Fibroblast of lung (primary cell): ENCODE measurements around the gene ACE. TPM values are rescaled to one million over a fixed set of nuclear protein-coding genes. Genes with fewer than 3 reads are reported as not detected.

Experiments
- DNase-seq, 2 donors: peaks; one replicate each; pipeline versions ENCODE4 v3.0.0 to v3.0.0-alpha.2; 2010; ENCODE audit warnings: low read depth in 2 of 2
- H2AFZ ChIP-seq: 2 replicates; pipeline ENCODE4 v1.5.1; 2012; ENCODE audit warnings: low read length, control low read depth, inconsistent platforms
- H3K27ac ChIP-seq: 2 replicates; pipeline ENCODE4 v1.5.1; 2011; ENCODE audit warnings: low read length, control low read depth; ENCODE audit not compliant: insufficient read depth
- H3K27me3 ChIP-seq: 2 replicates; pipeline ENCODE4 v1.5.1; 2011; ENCODE audit warnings: mild to moderate bottlenecking, low read length; ENCODE audit not compliant: control insufficient read depth, insufficient read depth
- H3K36me3 ChIP-seq: 2 replicates; pipeline ENCODE4 v1.5.1; 2011; ENCODE audit warnings: low read length; ENCODE audit not compliant: control insufficient read depth, insufficient read depth
- H3K4me1 ChIP-seq: 2 replicates; pipeline ENCODE4 v1.5.1; 2011; ENCODE audit warnings: low read length; ENCODE audit not compliant: control insufficient read depth, insufficient read depth; ENCODE audit errors: extremely low read depth
- H3K4me2 ChIP-seq: 2 replicates; pipeline ENCODE4 v1.5.1; 2011; ENCODE audit warnings: low read length, control low read depth; ENCODE audit not compliant: insufficient read depth; ENCODE audit errors: extremely low read depth
- H3K4me3 ChIP-seq, 4 experiments: fragments of 200-600 bp in 1 of 4; sonication (generic) in 1 of 4; replicated peaks in 1 of 4; 2 replicates each; pipeline ENCODE4 v1.5.1; 2011 to 2016; ENCODE audit warnings: low read length in 4 of 4, low read depth in 3 of 4, mild to moderate bottlenecking in 3 of 4, control low read depth in 2 of 4, inconsistent platforms in 1 of 4, mixed read lengths in 1 of 4; ENCODE audit not compliant: insufficient read depth in 1 of 4; ENCODE audit errors: control extremely low read depth in 1 of 4
- H3K79me2 ChIP-seq: 2 replicates; pipeline ENCODE4 v1.5.1; 2012; ENCODE audit warnings: mild to moderate bottlenecking, low read length, inconsistent platforms; ENCODE audit not compliant: control insufficient read depth, insufficient read depth
- H3K9ac ChIP-seq: 2 replicates; pipeline ENCODE4 v1.5.1; 2011; ENCODE audit warnings: mild to moderate bottlenecking, low read length, control low read depth; ENCODE audit not compliant: insufficient read depth
- H3K9me3 ChIP-seq: 2 replicates; pipeline ENCODE4 v1.5.1; 2012; ENCODE audit warnings: low read depth, low read length; ENCODE audit not compliant: control insufficient read depth, insufficient read depth
- H4K20me1 ChIP-seq: 2 replicates; pipeline ENCODE4 v1.5.1; 2011; ENCODE audit warnings: low read length; ENCODE audit not compliant: control insufficient read depth, insufficient read depth; ENCODE audit errors: extremely low read depth
- CTCF ChIP-seq, 2 donors: IDR thresholded peaks in 1 of 2; conservative IDR thresholded peaks in 1 of 2; 1 replicate in 1 of 2; 2 replicates in 1 of 2; pipeline ENCODE4 v1.5.1; 2011 to 2012; ENCODE audit warnings: low read length in 2 of 2, control low read depth in 1 of 2, inconsistent platforms in 1 of 2, low read depth in 1 of 2, mild to moderate bottlenecking in 1 of 2
- EZH2 ChIP-seq: IDR thresholded peaks from 2 replicates; pipeline ENCODE4 v1.5.1; 2012; ENCODE audit warnings: low read length, control low read depth, mild to moderate bottlenecking; ENCODE audit errors: missing control alignments
- polyA plus RNA-seq, 2 donors: library from polyadenylated mRNA; depleted of rRNA in 1 of 2; stranded (reverse) in 1 of 2; unstranded in 1 of 2; fragments of >200 nt; gene quantifications; 2 replicates each; pipeline ENCODE4 v1.2.1, GENCODE V29; 2011 to 2012; ENCODE audit warnings: missing spikeins in 1 of 2
- total RNA-seq: library from RNA; depleted of rRNA; stranded (reverse); fragments of >200 nt; gene quantifications from 2 replicates; pipeline ENCODE4 v1.2.1, GENCODE V29; 2014

The ACE gene
- total and polyA plus RNA-seq, 2 donors (not counting 1 experiment from before 2014, with no cell fraction given) = 0.92 to 2.5 TPM

GRCh38 chr17:63543822-63544420 lies 67.1 kb downstream of the ACE start:
- H3K9me3 ChIP-seq = no peaks in the 10 kb centered on the region
- TF ChIP-seq EZH2 (no peak), CTCF (conservative IDR thresholded peaks at IDR 0.05 in 1 of 2, IDR thresholded peaks at IDR 0.05 in 1 of 2; ENCODE audit: low read depth in 1 of 2, low read length in 2 of 2) (no peak)
- no peaks in the 10 kb centered on the region for H3K36me3 ChIP-seq
- H3K27ac ChIP-seq = no peak overlapping the region
- no peak overlapping the region for H2AFZ ChIP-seq
- H4K20me1 ChIP-seq = no peaks in the 10 kb centered on the region
- H3K4me3 ChIP-seq = no peak overlapping the region
- peaks cover 10% of the 10 kb centered on the region for H3K27me3 ChIP-seq
- no peak for DNase-seq
- no peak overlapping the region for H3K4me2 ChIP-seq
- no peaks in the 10 kb centered on the region for H3K79me2 ChIP-seq
- H3K9ac ChIP-seq = no peak overlapping the region
- H3K4me1 ChIP-seq = no peaks in the 10 kb centered on the region

- DNase-seq = no peak
- TF ChIP-seq EZH2 = no peak
- TF ChIP-seq CTCF (conservative IDR thresholded peaks at IDR 0.05 in 1 of 2, IDR thresholded peaks at IDR 0.05 in 1 of 2; ENCODE audit: low read depth in 1 of 2, low read length in 2 of 2) = no peak
- no peak overlapping the region for H3K4me3 ChIP-seq
- no peaks in the 10 kb centered on the region for H3K4me1 ChIP-seq
- no peaks in the 10 kb centered on the region for H3K36me3 ChIP-seq
- no peak overlapping the region for H3K27ac ChIP-seq
- no peak overlapping the region for H3K9ac ChIP-seq
- H3K4me2 ChIP-seq = no peak overlapping the region
- H3K9me3 ChIP-seq = no peaks in the 10 kb centered on the region
- H4K20me1 ChIP-seq = no peaks in the 10 kb centered on the region
- H3K27me3 ChIP-seq = peaks cover 3% of the 10 kb centered on the region
- no peaks in the 10 kb centered on the region for H3K79me2 ChIP-seq
- H2AFZ ChIP-seq = no peak overlapping the region
Observed at GRCh38 chr17:63544467-63545301, 67.8 kb downstream of the ACE start.

GRCh38 chr17:63546308-63547082 lies 69.6 kb downstream of the ACE start:
- no peak overlapping the region for H3K4me2 ChIP-seq
- H3K9me3 ChIP-seq = no peaks in the 10 kb centered on the region

More at GRCh38 chr17:63546308-63547082, 69.6 kb downstream of the ACE start:
- Histone ChIP-seq H3K27me3 (peaks cover 3% of the 10 kb centered on the region), H2AFZ (no peak overlapping the region), H3K4me1 (no peaks in the 10 kb centered on the region), H3K4me3 (no peak overlapping the region), H3K27ac (no peak overlapping the region), H3K36me3 (no peaks in the 10 kb centered on the region), H4K20me1 (no peaks in the 10 kb centered on the region), H3K79me2 (peaks cover 11% of the 10 kb centered on the region), H3K9ac (no peak overlapping the region)
- TF ChIP-seq EZH2 (no peak), CTCF (conservative IDR thresholded peaks at IDR 0.05 in 1 of 2, IDR thresholded peaks at IDR 0.05 in 1 of 2; ENCODE audit: low read depth in 1 of 2, low read length in 2 of 2) (no peak)
- DNase-seq = no peak
